ENCODE data around the gene PLEKHA6.

Gene PLEKHA6

DNA sequence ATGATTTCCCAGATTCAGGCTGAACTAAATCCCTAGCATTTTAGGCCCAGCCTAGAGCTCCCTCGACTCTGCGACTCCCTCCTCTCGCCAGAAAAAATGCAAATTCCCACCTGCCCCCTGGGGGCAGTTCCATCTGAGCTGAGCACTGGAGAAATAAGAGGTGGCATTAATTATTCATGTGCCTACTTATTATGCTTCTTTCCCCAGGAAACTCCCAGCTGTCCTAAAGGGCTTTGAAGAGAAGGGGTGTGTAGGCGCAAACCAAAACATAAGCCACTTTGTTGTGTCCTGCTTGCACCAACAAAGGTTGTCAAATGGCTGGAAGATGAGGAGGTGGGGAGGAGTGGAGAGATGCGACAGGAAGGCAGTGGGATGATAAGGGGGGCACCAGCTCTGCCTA is 104.5 kb downstream of the PLEKHA6 start:
- no peak overlapping the region for H3K4me3 ChIP-seq (ENCODE audit: low read length)
- TF ChIP-seq, protein P1, sequence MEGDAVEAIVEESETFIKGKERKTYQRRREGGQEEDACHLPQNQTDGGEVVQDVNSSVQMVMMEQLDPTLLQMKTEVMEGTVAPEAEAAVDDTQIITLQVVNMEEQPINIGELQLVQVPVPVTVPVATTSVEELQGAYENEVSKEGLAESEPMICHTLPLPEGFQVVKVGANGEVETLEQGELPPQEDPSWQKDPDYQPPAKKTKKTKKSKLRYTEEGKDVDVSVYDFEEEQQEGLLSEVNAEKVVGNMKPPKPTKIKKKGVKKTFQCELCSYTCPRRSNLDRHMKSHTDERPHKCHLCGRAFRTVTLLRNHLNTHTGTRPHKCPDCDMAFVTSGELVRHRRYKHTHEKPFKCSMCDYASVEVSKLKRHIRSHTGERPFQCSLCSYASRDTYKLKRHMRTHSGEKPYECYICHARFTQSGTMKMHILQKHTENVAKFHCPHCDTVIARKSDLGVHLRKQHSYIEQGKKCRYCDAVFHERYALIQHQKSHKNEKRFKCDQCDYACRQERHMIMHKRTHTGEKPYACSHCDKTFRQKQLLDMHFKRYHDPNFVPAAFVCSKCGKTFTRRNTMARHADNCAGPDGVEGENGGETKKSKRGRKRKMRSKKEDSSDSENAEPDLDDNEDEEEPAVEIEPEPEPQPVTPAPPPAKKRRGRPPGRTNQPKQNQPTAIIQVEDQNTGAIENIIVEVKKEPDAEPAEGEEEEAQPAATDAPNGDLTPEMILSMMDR (conservative IDR thresholded peaks at IDR 0.05; ENCODE audit: low read length), result no peak
- no peak for DNase-seq (ENCODE audit: low read depth)

DNA sequence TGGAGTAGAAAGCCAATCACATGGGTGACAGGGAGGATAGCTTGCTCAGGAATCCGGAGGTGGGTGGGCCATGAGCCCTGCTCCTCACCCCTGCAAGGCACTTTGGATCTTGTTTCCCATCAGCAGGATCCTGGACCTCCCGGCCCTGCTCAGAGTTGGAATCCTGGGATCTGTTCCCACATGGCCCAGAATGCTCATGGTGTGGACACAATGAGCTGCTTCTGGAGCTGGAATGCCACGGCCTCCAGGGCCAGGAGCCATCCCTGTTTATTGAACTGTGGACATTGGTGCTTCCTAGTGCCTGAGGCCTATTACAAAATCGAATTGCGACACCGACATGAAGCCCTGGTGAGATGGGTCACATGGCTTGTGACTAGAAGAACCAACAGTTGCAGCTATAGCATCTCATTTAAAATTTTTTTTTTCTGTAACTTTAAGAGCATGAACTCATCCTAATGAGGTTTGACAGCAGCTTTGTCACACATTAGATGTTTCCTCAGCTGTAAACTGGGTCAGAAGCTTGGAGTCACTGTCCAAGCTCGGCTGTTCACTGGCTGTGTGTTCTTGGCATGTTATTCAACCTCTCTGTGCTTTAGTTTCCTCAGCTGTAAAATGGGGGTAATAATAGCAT is 105.6 kb downstream of the PLEKHA6 start:
- peak; percentile 85 for DNase-seq (ENCODE audit: low read depth)
- H3K4me3 ChIP-seq (ENCODE audit: low read length), result no peak overlapping the region
- TF ChIP-seq, protein P1 (conservative IDR thresholded peaks at IDR 0.05; ENCODE audit: low read length), result no peak

DNA sequence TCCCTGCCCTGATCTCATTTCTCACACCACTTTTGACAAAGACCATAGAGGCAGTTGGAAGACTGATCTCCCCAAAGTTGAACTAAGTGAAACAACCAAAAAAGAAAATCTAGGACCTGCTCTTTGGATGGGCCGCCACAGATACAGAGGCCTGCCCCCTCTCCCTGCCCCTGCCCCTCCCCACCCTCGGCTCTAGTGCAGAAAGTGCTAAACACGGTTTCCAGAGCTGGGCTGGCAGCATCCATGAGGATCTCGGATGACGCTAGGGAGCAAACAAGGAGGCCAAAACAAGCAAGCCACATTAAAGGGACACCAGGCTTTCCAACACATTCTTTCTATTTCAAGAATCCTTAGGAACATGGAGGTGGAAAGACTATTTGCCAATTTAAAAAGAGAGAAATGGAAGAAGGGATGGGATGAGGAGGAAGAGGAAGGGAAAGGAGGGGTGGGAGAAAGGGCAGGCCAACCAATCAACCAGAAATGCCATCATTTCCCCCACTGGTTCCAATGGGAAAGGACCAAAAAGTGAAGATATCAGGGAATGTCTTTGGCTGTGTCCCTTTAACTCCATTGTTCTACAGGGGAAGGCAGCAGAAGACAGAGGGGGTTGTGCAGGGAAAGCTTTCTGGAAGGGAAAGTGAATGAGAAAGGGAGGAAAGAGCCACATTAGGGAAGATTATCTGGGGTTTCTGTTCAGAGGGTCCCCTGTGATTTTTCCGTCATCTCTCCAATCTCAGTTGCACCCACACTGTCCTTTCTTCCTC is 107.6 kb downstream of the PLEKHA6 start:
- TF ChIP-seq, protein P1 (conservative IDR thresholded peaks at IDR 0.05; ENCODE audit: low read length), result no peak
- no peak for DNase-seq (ENCODE audit: low read depth)
- no peak overlapping the region for H3K4me3 ChIP-seq (ENCODE audit: low read length)

DNA sequence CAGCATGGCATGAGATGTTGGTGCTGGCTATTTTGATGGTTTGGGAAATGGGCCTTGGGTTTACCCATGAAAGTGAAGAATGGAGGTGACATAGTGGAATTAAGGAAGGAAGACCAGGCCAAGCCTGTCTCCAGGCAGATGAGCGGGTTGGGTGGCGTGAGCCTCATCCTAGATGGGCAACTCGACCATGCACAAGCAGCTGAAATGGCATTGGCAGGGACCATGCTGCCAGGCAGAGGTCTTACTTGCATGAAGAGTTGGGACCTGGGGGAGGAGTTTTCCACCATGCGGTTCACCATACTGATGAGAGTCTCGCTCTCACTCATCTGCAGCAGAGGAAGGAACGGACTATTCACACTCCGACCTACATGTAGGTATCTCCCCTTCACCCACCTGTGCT is 108.4 kb downstream of the PLEKHA6 start:
- no peak for DNase-seq (ENCODE audit: low read depth)
- H3K4me3 ChIP-seq (ENCODE audit: low read length), result no peak overlapping the region
- TF ChIP-seq, protein P1 (conservative IDR thresholded peaks at IDR 0.05; ENCODE audit: low read length), result no peak

DNA sequence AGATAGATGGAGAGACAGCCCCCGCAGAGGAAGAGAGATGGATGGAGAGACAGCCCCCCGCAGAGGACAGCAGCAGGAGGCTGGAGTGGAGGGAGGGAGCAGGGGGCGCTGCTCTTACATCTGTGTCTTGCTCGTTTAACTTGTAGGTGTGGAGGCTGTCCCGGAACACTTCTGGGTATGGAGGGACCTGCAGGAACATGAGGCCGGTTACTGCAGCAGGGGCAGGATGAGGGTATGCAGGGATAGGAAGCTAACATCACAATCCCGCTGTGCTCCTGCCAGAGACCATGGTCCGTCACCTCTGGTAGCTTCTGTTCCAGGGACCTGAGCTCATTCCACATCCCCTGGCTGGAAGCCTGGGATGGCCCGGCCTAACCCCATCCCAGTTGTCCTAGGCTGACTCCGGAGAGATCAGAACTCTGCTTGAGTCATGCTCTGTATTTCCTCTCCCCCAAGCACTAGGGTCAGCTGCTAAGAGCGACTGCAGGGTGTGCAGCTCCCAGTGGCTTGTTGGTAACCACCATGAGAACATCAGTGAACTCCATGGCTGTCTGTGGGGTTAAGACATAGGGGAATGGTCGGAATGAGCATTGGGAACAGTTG is 109.2 kb downstream of the PLEKHA6 start:
- no peak overlapping the region for H3K4me3 ChIP-seq (ENCODE audit: low read length)
- DNase-seq (ENCODE audit: low read depth), result no peak
- TF ChIP-seq, protein P1 (conservative IDR thresholded peaks at IDR 0.05; ENCODE audit: low read length), result no peak

DNA sequence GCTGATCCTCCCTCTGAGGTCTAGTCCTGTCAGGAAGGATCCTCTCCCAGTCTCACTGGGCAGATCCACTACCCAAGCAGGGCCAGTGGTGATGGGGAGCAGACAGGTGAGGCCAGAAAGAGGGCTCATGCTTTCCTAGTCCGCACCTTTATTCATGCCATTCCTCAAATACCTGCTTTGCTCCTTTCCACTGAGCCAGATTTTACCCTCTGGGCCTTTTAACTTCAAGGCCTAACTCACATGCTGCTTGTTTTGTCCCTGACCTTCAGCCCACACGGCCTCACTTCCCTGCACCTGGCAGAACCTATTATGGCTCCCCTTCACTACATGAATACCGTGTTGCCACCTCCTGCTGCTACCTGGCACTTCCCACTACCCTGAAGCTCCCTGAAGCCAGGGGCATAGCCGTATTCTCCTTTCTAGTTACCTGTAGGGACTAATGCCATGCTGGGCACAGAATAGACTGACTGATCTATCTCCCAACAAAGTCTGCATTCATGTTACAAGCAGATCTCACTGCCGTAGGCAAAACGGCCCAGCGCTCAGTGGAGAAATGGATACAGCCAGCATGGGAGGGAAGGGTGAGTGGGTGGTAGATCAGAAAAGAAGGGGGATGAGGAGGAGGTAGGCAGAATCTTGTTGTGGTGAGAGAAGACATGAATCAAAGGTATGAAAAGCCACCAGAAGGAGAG is 109.8 kb downstream of the PLEKHA6 start:
- TF ChIP-seq, protein P1 (conservative IDR thresholded peaks at IDR 0.05; ENCODE audit: low read length), result no peak
- no peak overlapping the region for H3K4me3 ChIP-seq (ENCODE audit: low read length)
- DNase-seq (ENCODE audit: low read depth), result no peak

Measured in AG10803 (cell line).